AG04449 (cell line): Measurements from ENCODE around the gene P4HB.

Source experiments
- CTCF ChIA-PET: fragments of 350-600 bp; formaldehyde crosslinking; extraction: SDS; loops from one replicate; lab custom pipeline; 2021; ENCODE audit warnings: antibody characterized with exemption; lab: Yijun Ruan, JAX
- POLR2A ChIA-PET: fragments of 400-600, 350-600 bp; formaldehyde crosslinking; extraction: SDS; loops from one replicate; lab custom pipeline; 2020; ENCODE audit warnings: antibody characterized with exemption, inconsistent platforms; lab: Yijun Ruan, JAX
- DNase-seq: peaks from one replicate; pipeline ENCODE4 v3.0.0-alpha.2; 2010; ENCODE audit warnings: low read depth, low spot score
- H3K4me3 ChIP-seq: 2 replicates; pipeline ENCODE4 v1.5.1; 2011; ENCODE audit warnings: low read depth, mild to moderate bottlenecking, control low read depth, low read length
- CTCF ChIP-seq: IDR thresholded peaks from one replicate; pipeline ENCODE4 v1.5.1; 2011; ENCODE audit warnings: mild to moderate bottlenecking, moderate library complexity, low read length, control low read depth, inconsistent platforms; ENCODE audit not compliant: insufficient read depth; ENCODE audit errors: missing control alignments

P4HB gene

DNA sequence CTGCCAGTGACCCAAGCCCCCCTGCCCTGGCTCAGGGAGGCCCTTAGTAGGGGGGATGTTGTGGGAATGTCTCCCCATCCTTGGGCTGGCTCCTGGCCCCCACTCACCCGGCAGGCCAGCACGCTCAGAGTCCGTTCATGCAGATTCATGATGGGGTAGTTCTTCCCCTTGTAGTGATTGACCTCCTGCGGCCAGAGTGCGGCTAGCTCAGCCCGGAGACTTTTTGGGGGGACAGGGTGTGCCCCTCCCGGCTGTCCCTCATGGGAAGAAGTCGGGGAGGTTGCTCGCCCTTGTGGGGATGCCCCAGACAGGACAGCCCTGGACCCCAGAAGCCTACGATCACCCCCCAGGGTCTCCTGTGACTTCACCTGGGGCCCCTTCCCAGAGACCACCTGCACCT is 45.7 kb upstream of the P4HB start:
- POLR2A ChIA-PET: no interaction called here
- no peak for DNase-seq
- H3K4me3 ChIP-seq: no peak overlapping the region
- TF ChIP-seq CTCF: no peak
- CTCF ChIA-PET: no interaction called here

- ChIA-PET CTCF (no interaction called here), POLR2A (no interaction called here)
- DNase-seq: no peak
- H3K4me3 ChIP-seq: no peak overlapping the region
- TF ChIP-seq CTCF: no peak
Observed at GRCh38 chr17:81905424-81905875, 45.1 kb upstream of the P4HB start.

DNA sequence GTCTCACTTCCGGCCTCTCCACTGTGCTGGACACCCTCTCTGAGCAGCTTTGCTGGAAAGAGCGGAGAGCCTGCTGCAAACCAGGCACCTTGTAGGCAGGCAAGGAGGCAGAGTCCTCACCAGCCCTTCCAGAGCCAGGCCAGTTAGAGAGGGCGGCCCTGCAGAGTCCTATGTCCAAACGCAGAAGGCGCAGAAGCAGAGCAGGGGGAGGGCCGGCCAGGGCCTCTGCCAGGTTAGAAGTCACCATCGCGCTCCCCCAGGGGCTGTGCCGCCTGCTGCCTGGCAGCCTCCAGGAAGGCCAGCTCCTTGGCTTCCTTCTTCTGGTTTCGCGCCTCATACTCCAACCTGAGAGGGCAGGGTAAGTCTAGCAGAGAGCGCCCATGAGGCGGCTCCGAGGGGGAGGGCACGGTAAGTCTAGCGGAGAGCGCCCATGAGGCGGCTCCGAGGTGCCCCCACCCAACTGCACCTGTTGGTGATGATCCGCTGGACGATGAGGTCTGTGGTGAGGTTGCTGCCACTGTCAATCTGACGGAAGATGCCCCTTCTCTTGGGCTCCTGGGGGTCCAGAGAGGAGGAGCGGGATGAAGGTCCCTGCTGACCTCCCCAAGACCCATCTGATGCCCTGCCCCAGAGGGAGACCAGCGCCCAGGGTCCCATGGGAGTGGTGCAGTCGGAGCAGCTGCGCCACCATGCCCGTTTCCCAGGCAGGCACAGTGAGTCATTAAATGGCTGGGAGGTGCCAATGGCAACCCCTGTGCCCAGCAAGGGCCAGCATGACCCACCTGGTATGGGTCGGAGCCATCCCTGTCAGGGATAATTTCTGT is 44.5 kb upstream of the P4HB start:
- CTCF ChIA-PET: no interaction called here

GRCh38 chr17:81903896-81904599 is 43.7 kb upstream of the P4HB start:
- no peak for TF ChIP-seq CTCF
- POLR2A ChIA-PET: no interaction called here
- no peak for DNase-seq
- CTCF ChIA-PET: no interaction called here
- H3K4me3 ChIP-seq: no peak overlapping the region

More for the DNA sequence above, 44.5 kb upstream of the P4HB start:
- no peak for TF ChIP-seq CTCF
- DNase-seq: no peak
- H3K4me3 ChIP-seq: no peak overlapping the region
- POLR2A ChIA-PET: no interaction called here

- ChIA-PET CTCF (no interaction called here), POLR2A (interaction anchor here (0.7 kb wide), 1 partner anchor 23 kb away, joined by 3 read pairs; no protein-coding TSS in a partner anchor)
- H3K4me3 ChIP-seq: no peak overlapping the region
- no peak for TF ChIP-seq CTCF
- DNase-seq: no peak
Observed at GRCh38 chr17:81903415-81903831, 43.1 kb upstream of the P4HB start.
